Endothelial cell (in vitro differentiated cells): ENCODE measurements around the gene CRACDL. TPM values are rescaled to one million over a fixed set of nuclear protein-coding genes. Genes with fewer than 3 reads are reported as not detected.

ENCODE experiments used
- DNase-seq: peaks from one replicate; pipeline ENCODE4 v3.0.0; 2021; ENCODE audit warnings: low spot score
- H3K27ac Mint-ChIP-seq: one replicate; pipeline ENCODE4 v1.8.0; 2021; ENCODE audit warnings: mixed read lengths, inconsistent platforms; ENCODE audit not compliant: unreplicated experiment
- H3K27me3 Mint-ChIP-seq: one replicate; pipeline ENCODE4 v1.8.0; 2021; ENCODE audit warnings: mild to moderate bottlenecking, moderate library complexity, mixed read lengths, inconsistent platforms; ENCODE audit not compliant: unreplicated experiment
- H3K36me3 Mint-ChIP-seq: one replicate; pipeline ENCODE4 v1.8.0; 2021; ENCODE audit warnings: mild to moderate bottlenecking, low read depth, mixed read lengths, inconsistent platforms; ENCODE audit not compliant: unreplicated experiment
- H3K4me1 Mint-ChIP-seq: one replicate; pipeline ENCODE4 v1.8.0; 2021; ENCODE audit warnings: mild to moderate bottlenecking, mixed read lengths, inconsistent platforms; ENCODE audit not compliant: unreplicated experiment
- H3K4me3 Mint-ChIP-seq: one replicate; pipeline ENCODE4 v1.8.0; 2021; ENCODE audit warnings: mild to moderate bottlenecking, mixed read lengths, inconsistent platforms; ENCODE audit not compliant: unreplicated experiment
- H3K9me3 Mint-ChIP-seq: one replicate; pipeline ENCODE4 v1.8.0; 2021; ENCODE audit warnings: mixed read lengths, inconsistent platforms; ENCODE audit not compliant: unreplicated experiment
- CTCF ChIP-seq: fragments of 200-600 bp; sonication (generic); IDR thresholded peaks from one replicate; pipeline ENCODE4 v1.5.0; 2021; ENCODE audit warnings: antibody characterized with exemption; ENCODE audit not compliant: unreplicated experiment
- total RNA-seq: library from RNA; stranded (reverse); fragmentation: NEBNext Ultra II Directional; extraction: Animal tissue kit (Norgen Biotek cat#: 25700); gene quantifications from one replicate; pipeline ENCODE4 v1.2.1, GENCODE V29; 2021; ENCODE audit not compliant: unreplicated experiment

The CRACDL gene
- total RNA-seq, 1 donor from 2014 or later, result 3.3 TPM

GRCh38 chr2:98875081-98875728, 60.8 kb downstream of the CRACDL start:
- H3K4me3 Mint-ChIP-seq, result no peak overlapping the region
- no peak for DNase-seq
- no peak overlapping the region for H3K27ac Mint-ChIP-seq
- no peaks in the 10 kb centered on the region for H3K36me3 Mint-ChIP-seq
- no peaks in the 10 kb centered on the region for H3K9me3 Mint-ChIP-seq
- no peaks in the 10 kb centered on the region for H3K4me1 Mint-ChIP-seq
- TF ChIP-seq CTCF, result no peak
- H3K27me3 Mint-ChIP-seq, result peaks cover 2% of the 10 kb centered on the region

DNA sequence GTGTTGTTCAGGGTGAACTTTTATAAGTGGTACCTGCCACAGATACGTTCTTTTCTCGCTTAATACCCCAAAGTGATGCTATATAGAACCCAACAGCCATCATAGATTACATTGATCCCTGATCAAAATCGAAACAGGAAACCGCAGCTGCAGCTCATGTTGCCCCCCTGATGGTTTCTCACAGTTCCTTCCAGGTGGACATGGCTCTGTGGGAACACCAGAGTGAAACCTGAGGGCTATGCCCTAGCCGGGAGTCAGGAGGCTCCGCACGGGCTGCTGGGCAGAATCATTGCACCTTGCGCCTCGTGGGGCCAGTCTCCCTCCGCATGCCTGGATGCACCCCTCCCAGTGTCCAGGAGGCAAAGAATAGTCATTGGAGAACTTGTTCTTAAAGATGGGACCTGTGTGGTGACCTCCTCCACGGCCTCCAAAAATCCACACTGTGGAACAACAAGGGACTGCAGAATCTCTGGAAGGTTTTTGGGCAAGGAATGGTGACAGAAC, 61.8 kb downstream of the CRACDL start:
- no peak for TF ChIP-seq CTCF
- no peaks in the 10 kb centered on the region for H3K36me3 Mint-ChIP-seq

GRCh38 chr2:98872526-98872925, 63.5 kb downstream of the CRACDL start:
- no peak for TF ChIP-seq CTCF
- Mint-ChIP-seq H3K4me3 (no peak overlapping the region), H3K4me1 (no peaks in the 10 kb centered on the region), H3K9me3 (no peaks in the 10 kb centered on the region), H3K27ac (no peak overlapping the region), H3K36me3 (no peaks in the 10 kb centered on the region), H3K27me3 (no peaks in the 10 kb centered on the region)
- no peak for DNase-seq

More for the DNA sequence above, 61.8 kb downstream of the CRACDL start:
- Mint-ChIP-seq H3K27ac (no peak overlapping the region), H3K9me3 (no peaks in the 10 kb centered on the region), H3K4me3 (no peak overlapping the region), H3K4me1 (no peaks in the 10 kb centered on the region), H3K27me3 (peaks cover 2% of the 10 kb centered on the region)
- no peak for DNase-seq

- no peak for TF ChIP-seq CTCF
- no peak overlapping the region for H3K4me3 Mint-ChIP-seq
- H3K27ac Mint-ChIP-seq, result no peak overlapping the region
- H3K4me1 Mint-ChIP-seq, result no peaks in the 10 kb centered on the region
- no peaks in the 10 kb centered on the region for H3K27me3 Mint-ChIP-seq
- H3K9me3 Mint-ChIP-seq, result no peaks in the 10 kb centered on the region
- H3K36me3 Mint-ChIP-seq, result no peaks in the 10 kb centered on the region
- DNase-seq, result no peak
Observed at GRCh38 chr2:98871506-98871905, 64.5 kb downstream of the CRACDL start.

DNA sequence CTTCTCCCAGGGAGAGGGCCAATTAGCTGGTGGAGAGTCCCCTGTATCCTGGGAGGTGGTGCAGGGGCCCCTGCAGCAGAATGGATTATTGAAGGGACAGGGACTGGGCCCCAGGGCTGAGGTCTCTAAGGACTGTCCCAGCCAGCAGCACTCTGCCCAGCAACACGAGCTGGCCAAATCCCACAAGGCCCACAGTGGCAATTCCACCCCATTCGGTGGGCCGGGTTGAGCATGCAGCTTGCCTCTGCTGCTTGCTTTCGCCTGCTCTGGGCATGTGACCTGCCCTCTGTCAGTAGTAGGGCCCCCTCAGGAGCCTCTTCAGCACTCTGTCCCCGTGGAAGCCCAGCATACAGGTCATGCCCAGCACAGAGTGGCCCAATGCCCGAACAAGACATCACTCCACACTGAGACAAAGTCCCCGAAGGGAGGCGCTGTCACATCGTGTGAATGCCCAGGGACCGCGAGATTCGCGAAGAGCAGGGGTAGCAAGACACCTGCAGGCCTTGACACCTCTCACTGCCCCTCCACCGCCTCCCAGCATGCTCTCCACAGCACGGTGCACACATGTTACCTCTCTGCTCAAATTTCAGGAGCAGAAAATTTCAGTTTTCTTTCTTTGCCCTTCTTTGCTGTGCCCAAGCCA, 65.4 kb downstream of the CRACDL start:
- H3K4me1 Mint-ChIP-seq, result no peaks in the 10 kb centered on the region
- H3K36me3 Mint-ChIP-seq, result no peaks in the 10 kb centered on the region
- DNase-seq, result no peak
- H3K27ac Mint-ChIP-seq, result no peak overlapping the region
- H3K4me3 Mint-ChIP-seq, result no peak overlapping the region
- no peaks in the 10 kb centered on the region for H3K9me3 Mint-ChIP-seq
- TF ChIP-seq CTCF, result no peak
- H3K27me3 Mint-ChIP-seq, result peaks cover 2% of the 10 kb centered on the region
